Measurements from ENCODE around the gene ULK1.
A peak's percentile ranks its signal among the peaks of the same experiment; 100 is the strongest.

The ULK1 gene

DNA sequence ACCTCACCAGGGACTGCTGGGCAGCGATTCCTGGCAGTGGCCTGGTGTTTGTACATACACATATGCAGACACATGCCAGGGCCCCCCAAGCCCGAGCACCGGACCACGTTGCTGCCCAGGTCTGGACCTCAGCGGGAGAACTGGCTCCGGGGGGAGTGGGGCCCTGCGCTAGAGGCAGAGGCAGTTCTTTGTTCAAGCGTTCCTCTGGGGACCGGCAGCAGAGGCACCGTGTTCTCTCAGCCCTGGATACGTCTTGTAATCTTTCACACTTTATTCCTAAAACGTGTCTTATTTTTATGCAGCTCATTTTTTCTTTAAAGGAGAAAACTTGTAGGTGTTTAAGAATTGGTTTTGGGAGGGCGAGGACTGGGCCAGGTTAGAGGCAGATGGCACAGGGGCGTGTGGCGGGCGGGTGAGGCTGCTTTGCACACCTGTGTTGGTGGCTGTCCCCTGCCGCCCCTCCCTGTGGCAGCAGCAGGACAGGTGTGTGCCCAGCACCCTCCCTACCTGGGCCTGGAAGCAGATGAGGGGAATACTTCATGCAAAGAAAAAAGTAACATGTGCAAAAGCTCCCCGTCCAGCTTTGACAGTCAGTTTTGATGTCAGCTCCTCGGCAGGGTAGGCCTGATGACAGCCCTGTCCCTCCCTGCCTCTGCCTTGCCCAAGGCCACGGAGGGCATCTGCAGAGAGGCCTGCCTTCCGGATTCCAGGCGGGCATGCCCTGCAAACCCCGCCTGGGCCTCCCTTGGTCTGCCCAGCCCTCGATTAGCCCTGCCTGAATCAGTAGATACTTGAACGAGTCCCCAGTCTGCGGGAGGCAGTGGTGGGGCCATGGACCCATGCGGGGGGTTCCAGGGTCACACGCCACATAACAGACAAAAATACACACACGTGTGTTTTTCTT is 27.7 kb downstream of the ULK1 start:
- no peak for DNase-seq

DNA sequence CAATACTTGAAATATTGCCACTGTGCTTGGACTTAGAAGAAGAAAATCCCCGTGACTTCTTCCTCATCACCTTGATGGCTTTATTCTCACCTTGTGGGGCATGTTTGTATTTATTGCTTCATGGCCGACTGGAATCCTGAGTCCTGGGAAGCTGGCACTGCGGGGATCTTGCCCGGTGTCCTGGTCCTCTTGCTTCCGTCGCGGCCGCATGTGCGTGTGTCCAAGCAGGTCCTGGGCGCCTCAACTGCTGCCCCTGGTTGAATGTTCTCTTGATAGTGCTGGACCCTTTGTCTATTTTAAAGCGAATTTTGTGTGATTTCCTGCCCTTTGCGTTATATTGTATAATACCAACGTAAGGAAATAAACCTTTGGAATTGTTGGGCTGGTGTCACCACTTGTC is 28.4 kb downstream of the ULK1 start:
- DNase-seq = no peak

DNA sequence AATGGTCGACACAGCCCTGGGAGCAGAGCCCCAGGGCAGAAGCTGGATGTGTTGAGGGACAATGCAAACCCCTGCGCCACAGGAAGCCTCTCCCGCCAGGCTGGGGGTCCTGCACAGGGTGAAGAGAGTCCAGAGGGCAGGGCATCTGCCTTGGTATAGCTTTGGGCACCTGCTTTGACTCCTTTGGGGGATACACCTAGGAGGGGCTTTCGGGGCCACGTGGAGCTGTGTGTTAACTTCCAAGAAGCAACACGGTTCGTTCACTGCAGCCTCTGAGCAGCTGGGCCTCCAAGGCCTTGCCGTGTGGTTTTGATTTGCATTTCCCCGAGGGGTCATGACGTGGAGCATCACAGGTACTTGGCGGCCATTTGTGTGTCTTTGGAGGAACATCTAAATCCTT is 28.8 kb downstream of the ULK1 start:
- DNase-seq = no peak

DNA sequence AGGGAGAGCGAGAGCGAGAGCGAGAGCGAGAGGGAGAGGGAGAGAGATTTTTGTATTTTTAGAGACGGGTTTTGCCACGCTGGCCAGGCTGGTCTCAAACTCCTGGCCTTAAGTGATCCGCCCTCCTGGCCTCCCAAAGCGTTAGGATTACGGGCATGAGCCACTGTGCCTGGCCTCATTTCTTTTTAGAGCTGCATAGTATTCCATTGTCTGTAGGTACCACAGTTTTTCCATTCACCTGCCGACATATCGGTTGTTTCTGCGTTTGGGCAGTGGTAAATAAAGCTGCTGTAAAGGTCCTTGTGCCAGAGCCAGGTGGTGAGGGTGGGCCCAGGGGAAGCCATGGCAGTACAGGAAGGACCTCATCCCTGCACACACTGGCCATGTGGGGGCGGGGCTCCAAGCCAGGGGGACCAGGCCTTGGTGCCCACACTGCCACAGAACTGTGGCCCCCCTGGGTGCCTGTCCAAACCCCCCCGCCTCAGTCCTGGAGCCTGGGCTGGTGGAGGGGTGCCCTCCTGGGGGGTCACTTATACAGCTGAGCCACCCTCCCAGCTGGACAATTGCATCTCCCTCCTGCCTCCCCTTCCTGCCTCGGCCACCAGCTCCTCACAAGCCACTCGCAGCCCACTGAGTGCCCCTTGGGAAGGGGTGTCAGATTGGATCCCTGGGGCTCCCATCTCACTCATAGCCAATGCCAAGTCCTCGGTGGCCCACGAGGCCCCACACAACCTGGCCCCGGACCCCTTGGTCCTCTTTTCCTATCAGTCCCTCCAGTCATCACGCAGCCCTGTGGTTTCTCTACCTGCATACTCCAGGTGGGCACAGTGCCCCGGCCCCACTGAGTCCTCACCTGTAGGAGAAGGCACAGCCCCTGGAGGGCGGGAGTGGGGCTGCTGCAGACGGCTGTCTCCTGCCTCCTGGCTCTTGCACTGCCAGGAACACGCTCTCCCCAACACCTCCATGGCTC is 33.0 kb downstream of the ULK1 start:
- DNase-seq = no peak

DNA sequence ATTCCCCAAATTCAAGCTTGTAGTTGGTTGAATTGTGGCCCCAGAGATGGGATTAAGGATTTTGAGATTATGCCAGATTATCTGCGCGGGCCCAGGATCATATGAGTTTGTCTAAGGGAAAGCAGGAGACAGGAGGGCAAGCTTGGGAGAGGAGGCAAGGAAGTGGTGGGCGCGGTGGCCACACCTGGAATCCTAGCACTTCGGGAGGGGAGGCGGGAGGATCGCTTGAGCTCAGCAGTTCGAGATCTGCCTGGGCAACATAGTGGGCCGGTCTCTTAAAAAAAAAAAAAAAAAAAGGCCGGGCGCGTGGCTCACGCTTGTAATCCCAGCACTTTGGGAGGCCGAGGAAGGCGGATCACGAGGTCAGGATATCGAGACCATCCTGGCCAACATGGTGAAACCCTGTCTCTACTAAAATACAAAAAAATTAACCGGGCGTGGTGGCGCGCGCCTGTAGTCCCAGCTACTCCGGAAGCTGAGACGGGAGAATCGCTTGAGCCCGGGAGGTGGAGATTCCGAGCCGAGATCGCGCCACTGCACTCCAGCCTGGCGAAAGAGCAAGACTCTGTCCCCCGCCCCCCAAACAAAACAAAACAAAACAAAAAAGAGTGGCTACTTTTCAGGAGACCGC is 33.8 kb downstream of the ULK1 start:
- DNase-seq = no peak

DNA sequence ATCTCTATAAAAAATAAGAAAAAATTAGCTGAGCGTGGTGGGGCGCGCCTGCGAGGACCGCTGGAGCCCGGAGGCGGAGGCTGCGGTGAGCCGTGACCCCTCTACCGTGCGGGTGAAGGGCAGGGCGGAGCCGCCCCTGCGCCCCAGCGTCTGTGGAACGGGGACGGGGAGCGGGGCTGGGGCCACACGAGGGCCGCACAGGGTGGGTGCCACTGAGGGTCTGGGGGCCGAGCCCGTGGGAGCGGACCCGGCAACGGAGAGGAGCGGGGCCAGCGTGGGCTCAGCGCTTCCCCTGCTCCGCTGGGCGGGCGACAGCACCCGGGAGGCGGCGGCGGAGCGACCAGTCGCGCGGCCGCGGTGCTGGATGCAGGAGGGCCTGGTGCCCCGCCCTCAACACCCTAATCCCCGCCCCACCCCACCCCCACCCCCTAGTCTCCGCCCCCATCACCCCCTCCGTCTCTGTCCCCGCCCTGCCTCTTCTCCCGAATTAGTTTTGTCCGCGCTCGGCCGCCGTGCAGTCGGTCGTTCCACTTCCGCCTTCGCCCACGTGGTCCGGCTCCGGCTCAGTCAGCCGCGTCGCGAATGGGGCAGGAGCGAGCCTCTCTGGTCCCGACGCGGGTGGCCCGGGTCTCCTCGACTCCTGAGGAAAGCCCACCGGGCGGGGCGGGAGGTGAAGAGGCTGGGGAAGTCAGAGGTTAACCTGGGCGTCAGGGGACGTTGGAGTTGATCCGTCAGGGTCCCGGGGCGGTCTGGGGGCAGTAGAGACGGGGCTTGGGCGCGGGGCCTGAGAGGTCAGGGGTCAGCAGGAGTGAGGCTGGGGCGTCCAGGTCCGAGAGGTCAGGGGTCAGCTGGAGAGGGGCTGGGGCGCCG is 34.5 kb downstream of the ULK1 start, which contains the start of gene PUS1:
TSS of gene PUS1 (plus strand) at position 566 of the 870 bp plus-strand sequence. CDS start 447 bp downstream, outside the sequence.
- peak; percentile 77 to 89 for DNase-seq

DNA sequence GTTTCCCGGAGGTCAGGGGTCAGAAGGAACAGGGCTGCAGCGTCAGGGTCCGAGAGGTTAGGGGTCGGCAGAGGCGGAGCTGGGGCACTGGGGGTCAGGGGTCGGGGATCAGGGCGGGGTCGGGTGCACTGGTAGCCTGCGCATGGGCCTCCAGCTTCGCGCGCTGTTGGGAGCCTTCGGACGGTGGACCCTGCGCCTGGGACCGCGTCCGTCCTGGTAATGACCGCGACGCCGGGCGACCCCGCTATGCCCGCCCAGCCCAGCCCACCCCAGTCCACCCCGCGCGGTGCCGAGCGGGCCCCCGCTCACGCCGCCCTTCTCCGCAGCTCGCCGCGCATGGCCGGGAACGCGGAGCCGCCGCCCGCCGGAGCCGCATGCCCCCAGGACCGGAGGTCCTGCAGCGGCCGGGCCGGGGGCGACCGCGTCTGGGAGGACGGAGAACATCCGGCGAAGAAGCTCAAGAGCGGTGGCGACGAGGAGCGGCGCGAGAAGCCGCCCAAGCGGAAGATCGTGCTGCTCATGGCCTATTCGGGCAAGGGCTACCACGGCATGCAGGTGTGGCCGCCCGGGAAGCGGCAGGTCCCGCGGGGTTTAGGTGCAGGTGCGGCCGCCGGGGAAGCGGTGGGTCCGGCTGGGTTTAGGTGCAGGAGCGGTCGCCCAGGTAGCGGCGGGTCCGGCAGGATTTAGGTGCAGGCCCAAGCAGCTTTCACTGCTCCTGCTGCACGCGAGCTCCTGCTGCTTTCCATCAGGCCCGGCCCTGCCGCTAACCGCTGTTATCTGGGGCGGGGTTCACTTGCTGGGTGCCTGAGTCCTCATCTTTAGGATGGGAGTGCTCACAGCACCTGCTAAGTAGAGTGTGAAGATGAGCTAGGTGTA is 35.4 kb downstream of the ULK1 start:
- no peak for DNase-seq

DNA sequence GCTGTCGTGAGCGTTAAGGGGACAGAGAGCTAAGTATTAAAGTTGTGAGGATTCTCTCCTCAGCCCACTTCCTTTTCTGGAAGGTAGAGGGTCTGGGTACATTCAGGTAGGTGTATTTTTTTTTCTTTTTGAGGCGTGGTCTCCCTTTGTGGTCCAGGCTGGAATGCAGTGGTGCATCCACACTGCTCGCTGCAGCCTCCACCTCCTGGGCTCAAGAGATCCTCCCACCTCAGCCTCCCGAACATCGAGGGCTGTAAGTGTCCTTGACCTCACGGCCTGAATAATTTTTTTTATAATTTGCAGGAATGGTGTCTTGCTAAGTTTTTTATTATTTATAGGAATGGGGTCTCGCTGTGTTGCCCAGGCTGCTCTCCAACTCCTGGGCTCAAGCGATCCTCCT is 36.1 kb downstream of the ULK1 start:
- no peak for DNase-seq

DNA sequence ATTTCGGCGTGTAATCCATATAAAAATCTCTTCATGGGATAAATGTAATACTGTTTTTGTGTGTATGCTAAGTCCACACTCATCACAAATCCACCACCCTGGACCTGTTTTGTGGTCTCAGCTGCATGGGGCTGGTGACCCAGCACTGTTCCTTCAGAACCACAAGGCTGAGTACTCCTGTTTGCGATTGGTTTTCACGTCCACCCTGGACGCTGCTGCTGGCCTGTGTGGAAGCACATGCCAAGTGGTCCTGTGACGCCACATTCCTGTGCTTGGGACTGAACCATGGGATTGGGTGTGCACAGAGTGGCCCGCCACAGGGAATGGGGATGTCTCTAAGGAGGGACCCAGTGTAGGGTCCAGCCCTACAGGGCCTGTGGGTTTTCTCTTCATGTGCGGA is 39.0 kb downstream of the ULK1 start:
- no peak for DNase-seq

DNA sequence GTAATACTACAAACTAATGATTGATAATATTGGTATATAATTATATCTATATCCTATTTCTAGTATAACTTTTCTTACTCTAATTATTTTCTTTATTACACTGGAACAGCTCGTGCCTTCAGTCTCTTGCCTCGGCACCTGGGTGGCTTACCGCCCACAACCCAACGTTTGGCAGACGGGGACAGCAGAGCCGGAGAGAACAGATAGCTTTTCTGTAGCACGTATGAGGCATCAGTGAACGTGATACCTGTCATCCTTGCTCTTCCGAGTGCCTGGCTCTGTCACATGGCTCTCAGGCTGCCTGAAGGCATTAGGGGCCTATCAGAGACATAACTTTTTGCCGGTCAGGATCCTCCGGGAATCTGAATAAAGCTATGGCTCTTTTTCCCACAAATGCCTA is 40.1 kb downstream of the ULK1 start:
- no peak for DNase-seq

DNA sequence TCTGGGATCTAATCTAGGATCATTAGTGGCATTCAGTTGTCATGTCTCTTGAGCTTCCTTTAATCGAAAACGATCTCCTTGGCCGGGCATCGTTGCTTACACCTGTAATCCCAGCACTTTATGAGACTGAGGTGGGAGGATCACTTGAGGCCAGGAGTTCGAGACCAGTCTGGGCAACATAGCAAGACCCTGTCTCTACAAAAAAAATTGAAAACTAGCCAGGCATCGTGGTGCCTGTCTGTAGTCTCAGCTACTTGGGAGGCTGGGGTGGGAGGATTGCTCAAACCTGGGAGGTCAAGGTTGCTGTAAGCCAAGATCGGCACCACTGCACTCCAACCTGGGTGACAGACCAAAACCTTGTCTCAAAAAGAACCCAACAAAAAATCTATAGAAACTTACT is 43.7 kb downstream of the ULK1 start:
- no peak for DNase-seq

DNA sequence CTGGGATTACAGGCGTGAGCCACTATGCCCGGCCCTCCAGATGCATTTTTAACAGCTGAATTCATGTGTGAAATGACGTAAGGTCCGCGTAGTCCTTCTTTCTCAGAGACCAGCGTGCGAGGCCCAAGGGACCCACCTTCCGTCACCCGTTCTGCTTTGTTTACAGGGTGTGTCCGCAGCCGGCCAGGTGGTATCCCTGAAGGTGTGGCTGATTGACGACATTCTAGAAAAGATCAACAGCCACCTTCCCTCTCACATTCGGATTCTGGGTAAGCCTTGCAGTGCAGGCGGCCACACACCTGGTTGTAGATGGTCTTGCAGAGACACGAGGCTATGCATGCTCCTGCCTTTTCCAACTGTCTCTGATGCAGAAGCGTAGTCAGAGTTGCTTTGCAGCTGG is 44.6 kb downstream of the ULK1 start:
- no peak for DNase-seq

DNA sequence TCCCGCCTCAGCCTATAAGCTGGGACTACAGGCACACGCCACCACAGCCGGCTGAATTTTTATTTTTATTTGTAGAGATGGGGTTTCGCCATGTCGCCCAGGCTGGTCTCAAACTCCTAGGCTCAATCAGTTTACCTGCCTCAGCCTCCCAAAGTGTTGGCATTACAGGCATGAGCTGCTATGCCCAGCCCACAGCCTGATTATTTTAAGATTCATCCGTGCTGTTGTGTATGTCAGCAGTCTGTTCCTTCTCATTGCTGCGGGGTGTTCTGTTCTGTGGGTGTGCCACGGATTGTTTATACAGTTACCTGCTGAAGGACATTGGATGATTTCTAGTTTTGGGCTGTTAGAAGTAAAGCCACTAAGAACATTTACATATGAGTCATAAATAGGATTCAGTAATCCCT is 45.7 kb downstream of the ULK1 start:
- no peak for DNase-seq

DNA sequence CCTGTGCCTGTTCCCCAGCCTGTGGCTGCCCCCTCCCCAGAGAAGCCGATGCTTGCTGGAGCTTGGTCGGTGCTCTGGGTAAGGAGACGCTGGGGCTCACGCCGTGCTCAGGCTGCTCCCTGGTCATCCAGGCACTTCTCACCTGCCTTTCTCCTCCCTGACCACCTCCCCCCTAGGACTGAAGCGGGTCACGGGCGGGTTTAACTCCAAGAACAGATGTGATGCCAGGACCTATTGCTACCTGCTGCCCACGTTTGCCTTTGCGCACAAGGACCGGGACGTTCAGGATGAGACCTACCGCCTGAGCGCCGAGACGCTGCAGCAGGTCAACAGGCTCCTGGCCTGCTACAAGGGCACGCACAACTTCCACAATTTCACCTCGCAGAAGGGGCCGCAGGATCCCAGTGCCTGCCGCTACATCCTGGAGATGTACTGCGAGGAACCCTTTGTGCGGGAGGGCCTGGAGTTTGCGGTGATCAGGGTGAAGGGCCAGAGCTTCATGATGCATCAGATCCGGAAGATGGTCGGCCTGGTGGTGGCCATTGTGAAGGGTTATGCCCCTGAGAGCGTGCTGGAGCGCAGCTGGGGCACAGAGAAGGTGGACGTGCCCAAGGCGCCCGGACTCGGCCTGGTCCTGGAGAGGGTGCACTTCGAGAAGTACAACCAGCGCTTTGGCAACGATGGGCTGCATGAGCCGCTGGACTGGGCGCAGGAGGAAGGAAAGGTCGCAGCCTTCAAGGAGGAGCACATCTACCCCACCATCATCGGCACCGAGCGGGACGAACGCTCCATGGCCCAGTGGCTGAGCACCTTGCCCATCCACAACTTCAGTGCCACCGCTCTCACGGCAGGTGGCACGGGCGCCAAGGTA is 46.9 kb downstream of the ULK1 start:
- no peak for DNase-seq

DNA sequence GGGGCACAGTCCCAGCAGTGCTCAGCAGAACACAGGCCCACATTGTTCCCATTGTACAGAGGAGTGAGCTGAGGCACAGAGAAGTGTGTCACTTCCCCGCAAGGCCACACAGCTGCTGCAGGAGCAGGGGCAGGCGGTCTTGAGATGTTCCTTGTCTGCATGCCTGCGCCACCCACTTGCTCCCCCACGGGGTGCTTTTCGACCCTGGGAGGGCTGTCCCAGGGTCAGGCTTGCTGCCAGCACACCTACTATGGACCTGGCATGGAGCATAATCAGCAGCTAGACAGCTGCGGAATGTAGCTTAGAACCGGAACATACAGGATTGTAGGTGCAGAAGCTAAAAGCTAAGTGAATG is 47.5 kb downstream of the ULK1 start:
- no peak for DNase-seq

DNA sequence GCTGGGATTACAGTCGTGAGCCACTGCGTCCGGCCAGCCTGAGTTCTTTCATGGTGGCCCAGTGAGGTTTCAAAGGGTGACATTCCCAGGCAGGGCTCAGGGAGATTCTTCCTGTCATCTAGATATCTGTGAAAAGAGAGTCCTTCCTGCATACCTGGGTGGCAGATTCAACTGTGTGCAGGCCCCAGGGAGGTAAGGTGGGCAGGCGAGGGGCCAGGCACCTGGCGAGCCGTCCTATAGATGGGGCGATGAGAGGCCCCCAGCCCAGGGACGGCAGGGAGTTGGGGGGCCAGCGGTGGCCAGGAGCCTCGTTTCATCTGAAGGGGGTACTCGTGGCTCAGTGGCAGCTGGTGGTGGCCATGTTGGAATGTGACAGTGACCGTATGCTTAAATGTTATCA is 48.2 kb downstream of the ULK1 start:
- no peak for DNase-seq

DNA sequence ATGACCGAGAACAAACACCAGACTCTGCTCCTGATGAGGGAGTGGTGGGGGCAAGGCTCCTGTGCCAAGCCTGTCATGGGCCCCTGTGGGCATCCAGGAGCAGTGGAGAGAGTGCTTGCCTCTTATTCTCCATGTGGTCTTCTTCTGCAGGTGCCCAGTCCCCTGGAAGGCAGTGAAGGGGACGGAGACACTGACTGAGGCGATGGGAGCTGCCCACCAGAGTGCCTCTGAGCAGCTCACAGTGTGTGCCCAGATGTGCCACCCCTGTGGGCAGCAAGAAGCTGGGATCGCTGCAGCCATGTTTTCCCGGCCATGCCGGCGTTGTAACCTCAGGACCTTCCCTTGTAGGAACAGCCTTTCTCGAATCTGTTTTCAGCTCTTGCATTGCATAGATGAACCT is 49.0 kb downstream of the ULK1 start:
- DNase-seq = no peak

DNA sequence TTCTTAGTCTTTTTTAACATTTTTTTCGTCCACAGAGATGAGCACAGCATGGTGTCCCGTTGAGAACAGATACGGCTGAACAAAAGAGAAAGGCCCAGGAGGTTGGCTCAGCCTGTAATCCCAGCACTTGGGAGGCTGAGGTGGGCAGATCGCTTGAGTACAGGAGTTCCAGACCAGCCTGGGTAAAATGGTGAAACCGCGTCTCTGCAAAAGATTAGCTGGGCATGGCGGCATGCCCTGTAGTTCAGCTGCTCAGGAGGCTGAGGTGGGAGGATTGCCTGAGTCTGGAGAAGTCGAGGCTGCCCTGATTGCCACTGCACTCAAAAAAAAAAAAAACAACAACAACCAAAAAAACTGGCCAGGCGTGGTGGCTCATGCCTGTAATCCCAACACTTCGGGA is 49.5 kb downstream of the ULK1 start:
- no peak for DNase-seq

DNA sequence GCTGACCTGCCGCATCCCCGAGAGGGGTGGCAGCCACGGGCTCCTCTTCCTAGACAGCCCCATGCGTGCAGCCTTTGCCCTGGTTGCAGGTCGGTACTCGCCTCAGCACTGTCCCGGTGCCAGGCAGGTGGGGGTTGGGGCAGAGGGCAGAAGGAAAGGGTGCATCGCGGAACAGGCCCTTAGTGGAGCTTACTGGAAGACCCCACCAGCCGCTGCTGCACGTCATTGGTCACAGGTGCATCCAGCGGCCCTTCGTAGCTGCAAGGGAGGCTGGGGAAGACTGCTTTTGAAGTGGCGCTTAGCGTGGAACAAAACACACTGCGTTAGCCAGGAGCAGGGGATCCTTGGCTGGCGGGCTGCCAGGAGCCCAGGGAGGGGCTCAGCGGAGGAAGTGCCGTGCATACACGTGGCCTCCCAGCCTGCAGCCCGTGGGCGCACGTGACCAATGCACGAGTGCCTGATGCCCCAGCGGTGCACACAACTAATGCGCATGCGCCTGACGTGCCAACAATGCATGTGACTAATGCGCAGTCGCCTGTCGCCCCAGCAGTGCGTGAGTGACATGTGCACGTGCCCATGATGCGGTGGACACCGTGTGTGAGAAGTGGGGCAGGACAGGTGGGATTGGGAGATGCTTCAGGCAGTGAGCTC is 50.3 kb downstream of the ULK1 start:
- DNase-seq = no peak

DNA sequence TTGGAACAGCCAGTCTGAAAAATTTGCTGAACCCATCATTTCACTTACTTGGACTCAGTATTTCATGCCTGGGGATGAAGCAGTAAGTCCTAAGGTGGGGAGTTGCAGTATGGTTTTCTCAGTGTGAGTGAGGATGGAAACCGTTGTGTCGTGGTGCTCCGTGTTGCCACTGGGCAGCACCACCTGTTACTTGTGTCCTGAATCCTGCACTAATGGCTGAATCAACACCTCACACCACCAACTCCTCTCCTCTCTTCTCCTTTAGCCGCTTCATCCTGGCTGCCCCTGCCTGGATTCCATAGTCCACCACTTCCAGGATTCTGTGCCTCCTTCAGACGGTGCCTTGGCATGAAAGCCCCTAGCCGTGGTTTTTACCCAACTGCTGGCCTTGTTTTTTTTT is 52.3 kb downstream of the ULK1 start:
- no peak for DNase-seq

Data from bone marrow (tissue), 2 donors.